B cell (primary cell): ENCODE results near the gene CXADR. TPM values are rescaled to one million over a fixed set of nuclear protein-coding genes. Genes with fewer than 3 reads are reported as not detected.

ENCODE experiments used
- ATAC-seq: fragments of 200-7000 bp; cut with Tn5 transposase; one replicate; pipeline ENCODE4 v1.10.0; 2021; ENCODE audit warnings: low read depth, mild to moderate bottlenecking, moderate number of reproducible peaks, moderate library complexity
- CTCF ChIA-PET: fragments of 350-600 bp; sonication (Branson Sonifier 250); formaldehyde crosslinking; loops from one replicate; lab custom pipeline; 2021; ENCODE audit warnings: antibody characterized with exemption, inconsistent platforms; lab: Charles Lee
- POLR2A ChIA-PET: fragments of 350-600 bp; sonication (Branson Sonifier 250); formaldehyde crosslinking; loops from one replicate; lab custom pipeline; 2021; ENCODE audit warnings: antibody characterized with exemption; lab: Charles Lee
- DNase-seq: peaks from one replicate; pipeline ENCODE4 v3.0.0; 2013
- H2AFZ ChIP-seq: 2 replicates; pipeline ENCODE4 v1.6.1; 2012; ENCODE audit warnings: mild to moderate bottlenecking, low read depth, low read length; ENCODE audit not compliant: insufficient read depth, poor library complexity, severe bottlenecking
- H3K27ac ChIP-seq, 2 donors: 1 replicate in 1 of 2; 2 replicates in 1 of 2; pipeline ENCODE4 v1.5.1; 2012 to 2013; ENCODE audit warnings: low read length in 2 of 2, mild to moderate bottlenecking in 2 of 2, moderate library complexity in 1 of 2
- H3K27me3 ChIP-seq, 4 experiments: fragments of 200-600 bp in 1 of 4; sonication (generic) in 1 of 4; replicated peaks in 1 of 4; 1 replicate in 2 of 4; 2 replicates in 2 of 4; pipeline versions ENCODE4 v1.6.1 to v1.7.0; 2013 to 2016; ENCODE audit warnings: low read length in 3 of 4, mild to moderate bottlenecking in 2 of 4, mixed read lengths in 1 of 4, moderate library complexity in 1 of 4; ENCODE audit not compliant: insufficient read depth in 4 of 4, control insufficient read depth in 3 of 4; ENCODE audit errors: control extremely low read depth in 1 of 4
- H3K36me3 ChIP-seq, 2 experiments: replicated peaks in 1 of 2; 1 replicate in 1 of 2; 2 replicates in 1 of 2; pipeline versions ENCODE4 v1.6.1 to v1.7.1; 2013; ENCODE audit warnings: low read length in 1 of 2; ENCODE audit not compliant: insufficient read depth in 2 of 2, control insufficient read depth in 1 of 2; ENCODE audit errors: control extremely low read depth in 1 of 2, extremely low read depth in 1 of 2
- H3K4me1 ChIP-seq, 2 donors: fragments of 200-600 bp in 1 of 2; sonication (generic) in 1 of 2; 1 replicate in 1 of 2; 2 replicates in 1 of 2; pipeline versions ENCODE4 v1.5.1 to v1.6.1; 2013 to 2017; ENCODE audit warnings: low read length in 2 of 2; ENCODE audit not compliant: control insufficient read depth in 2 of 2, insufficient read depth in 2 of 2
- H3K4me2 ChIP-seq: replicated peaks from 2 replicates; pipeline ENCODE3; 2012; ENCODE audit warnings: mild to moderate bottlenecking, low read depth, low read length; ENCODE audit not compliant: poor library complexity, severe bottlenecking
- H3K4me3 ChIP-seq, 5 experiments: fragments of 200-600 bp in 1 of 5; sonication (generic) in 1 of 5; 1 replicate in 3 of 5; 2 replicates in 2 of 5; pipeline versions ENCODE4 v1.5.1 to v1.7.0; 2011 to 2016; ENCODE audit warnings: low read length in 4 of 5, mild to moderate bottlenecking in 4 of 5, low read depth in 2 of 5, control low read depth in 1 of 5, moderate library complexity in 1 of 5; ENCODE audit not compliant: insufficient read depth in 1 of 5; ENCODE audit errors: control extremely low read depth in 1 of 5, extremely low read depth in 1 of 5
- H3K79me2 ChIP-seq: fragments of 200-600 bp; sonication (generic); one replicate; pipeline ENCODE4 v1.6.0; 2016; ENCODE audit warnings: low read length; ENCODE audit not compliant: control insufficient read depth, insufficient read depth
- H3K9ac ChIP-seq: fragments of 200-600 bp; sonication (generic); 2 replicates; pipeline ENCODE4 v1.6.1; 2017; ENCODE audit warnings: mild to moderate bottlenecking, low read length, moderate library complexity
- H3K9me3 ChIP-seq, 3 donors: one replicate each; pipeline versions ENCODE4 v1.6.1 to v1.7.1; 2013; ENCODE audit warnings: low read length in 2 of 3; ENCODE audit not compliant: control insufficient read depth in 2 of 3, insufficient read depth in 1 of 3; ENCODE audit errors: control extremely low read depth in 1 of 3
- H4K20me1 ChIP-seq: 2 replicates; pipeline ENCODE4 v1.6.0; 2012; ENCODE audit warnings: mild to moderate bottlenecking, low read length; ENCODE audit not compliant: insufficient read depth, control insufficient read depth, poor library complexity, severe bottlenecking
- H3K27ac Mint-ChIP-seq: one replicate; pipeline ENCODE4 v1.8.0; 2021; ENCODE audit warnings: mixed read lengths
- H3K27me3 Mint-ChIP-seq: one replicate; pipeline ENCODE4 v1.8.0; 2021; ENCODE audit warnings: mixed read lengths
- H3K4me1 Mint-ChIP-seq: one replicate; pipeline ENCODE4 v1.8.0; 2021; ENCODE audit warnings: mixed read lengths
- H3K4me3 Mint-ChIP-seq: one replicate; pipeline ENCODE4 v1.8.0; 2021; ENCODE audit warnings: mixed read lengths
- H3K9me3 Mint-ChIP-seq: one replicate; pipeline ENCODE4 v1.8.0; 2022; ENCODE audit warnings: mixed read lengths; ENCODE audit not compliant: insufficient read depth
- CTCF ChIP-seq: fragments of 200-600 bp; IDR thresholded peaks from one replicate; pipeline ENCODE4 v1.8.0; 2022; ENCODE audit warnings: antibody characterized with exemption, mild to moderate bottlenecking
- EZH2 ChIP-seq: IDR thresholded peaks from 2 replicates; pipeline ENCODE4 v1.6.1; 2012; ENCODE audit warnings: borderline replicate concordance, low read depth, mild to moderate bottlenecking, moderate library complexity, low read length; ENCODE audit not compliant: insufficient read depth, poor library complexity, severe bottlenecking
- WGBS: methylation state at CpG from one replicate; pipeline ENCODE4 v1.1.5; 2013; ENCODE audit warnings: missing lambda C conversion rate; ENCODE audit not compliant: insufficient coverage; 5-methylcytosine and 5-hydroxymethylcytosine counted together
- intact Hi-C: fragments of 100-400 bp; cut with micrococcal nuclease; formaldehyde crosslinking; loops from one replicate; pipeline ENCODE4 v1.10.0; 2022
- polyA plus RNA-seq: library from polyadenylated mRNA; depleted of rRNA; stranded (reverse); fragments of >200 nt; gene quantifications from 2 replicates; pipeline ENCODE4 v1.2.3, GENCODE V29; 2012
- total RNA-seq, 2 donors: library from RNA; stranded (reverse); fragments of 120-200 nt in 1 of 2; gene quantifications; 1 replicate in 1 of 2; 2 replicates in 1 of 2; pipeline versions ENCODE4 v1.2.3 to v1.2.4, GENCODE V29; 2013 to 2022

CXADR gene
- total and polyA plus RNA-seq, 2 donors (not counting 1 experiment from before 2014, with no cell fraction given): not detected

- ChIA-PET POLR2A (no interaction called here), CTCF (no interaction called here)
- Mint-ChIP-seq H3K27me3 (peaks cover 5% of the 10 kb centered on the region), H3K9me3 (no peaks in the 10 kb centered on the region), H3K4me3 (no peak overlapping the region), H3K4me1 (peaks cover 2% of the 10 kb centered on the region), H3K27ac (no peak overlapping the region)
- no peak overlapping the region for H3K4me3 ChIP-seq
- no peak for TF ChIP-seq CTCF
- TF ChIP-seq EZH2: no peak
- 88% methylated on average over 4 of the region's 7 CpGs for WGBS
- no peak overlapping the region for H2AFZ ChIP-seq
- H3K4me1 ChIP-seq: peaks cover under 1 to 2% of the 10 kb centered on the region in 2 donors
- H3K27me3 ChIP-seq: peaks cover 0 to 5% (median 2%) of the 10 kb centered on the region in 4 experiments
- ATAC-seq (no peak), DNase-seq (no peak)
- H3K9ac ChIP-seq: no peak overlapping the region
- peaks cover 0 to 16% (median 0%) of the 10 kb centered on the region in 3 donors for H3K9me3 ChIP-seq
- H3K27ac ChIP-seq: no peak overlapping the region
- H3K4me2 ChIP-seq: no peak overlapping the region
- H3K79me2 ChIP-seq: no peaks in the 10 kb centered on the region
- no peaks in the 10 kb centered on the region for H4K20me1 ChIP-seq
- H3K36me3 ChIP-seq: no peaks in the 10 kb centered on the region
- intact Hi-C loops: no loop called here
Measured at GRCh38 chr21:17506951-17507350, 5.9 kb upstream of the CXADR start.

GRCh38 chr21:17507591-17507990, 5.3 kb upstream of the CXADR start:
- Histone ChIP-seq H2AFZ (no peak overlapping the region), H4K20me1 (no peaks in the 10 kb centered on the region), H3K27ac (no peak overlapping the region), H3K36me3 (no peaks in the 10 kb centered on the region), H3K4me3 (no peak overlapping the region), H3K9me3 (peaks cover 0 to 16% (median 0%) of the 10 kb centered on the region in 3 donors), H3K79me2 (no peaks in the 10 kb centered on the region), H3K9ac (no peak overlapping the region), H3K4me1 (peaks cover 4 to 9% of the 10 kb centered on the region in 2 donors), H3K4me2 (no peak overlapping the region), H3K27me3 (peaks cover 0 to 11% (median 4%) of the 10 kb centered on the region in 4 experiments)
- no peak for ATAC-seq
- Mint-ChIP-seq H3K27me3 (peaks cover 10% of the 10 kb centered on the region), H3K9me3 (no peaks in the 10 kb centered on the region), H3K27ac (no peak overlapping the region), H3K4me3 (no peak overlapping the region), H3K4me1 (peaks cover 6% of the 10 kb centered on the region)
- CTCF ChIA-PET: no interaction called here
- 100% methylated on average over 4 of the region's 5 CpGs for WGBS
- POLR2A ChIA-PET: no interaction called here
- intact Hi-C loops: no loop called here
- DNase-seq: no peak
- TF ChIP-seq CTCF (no peak), EZH2 (no peak)
